ENCODE data around the gene KCNQ1. TPM values are rescaled to one million over a fixed set of nuclear protein-coding genes. Genes with fewer than 3 reads are reported as not detected.

Gene KCNQ1
- total and polyA plus RNA-seq, 2 of the 13 experiments (the other 11 are each of a cell fraction or from before 2014, with no cell fraction given) = 0.02 to 0.08 TPM

DNA sequence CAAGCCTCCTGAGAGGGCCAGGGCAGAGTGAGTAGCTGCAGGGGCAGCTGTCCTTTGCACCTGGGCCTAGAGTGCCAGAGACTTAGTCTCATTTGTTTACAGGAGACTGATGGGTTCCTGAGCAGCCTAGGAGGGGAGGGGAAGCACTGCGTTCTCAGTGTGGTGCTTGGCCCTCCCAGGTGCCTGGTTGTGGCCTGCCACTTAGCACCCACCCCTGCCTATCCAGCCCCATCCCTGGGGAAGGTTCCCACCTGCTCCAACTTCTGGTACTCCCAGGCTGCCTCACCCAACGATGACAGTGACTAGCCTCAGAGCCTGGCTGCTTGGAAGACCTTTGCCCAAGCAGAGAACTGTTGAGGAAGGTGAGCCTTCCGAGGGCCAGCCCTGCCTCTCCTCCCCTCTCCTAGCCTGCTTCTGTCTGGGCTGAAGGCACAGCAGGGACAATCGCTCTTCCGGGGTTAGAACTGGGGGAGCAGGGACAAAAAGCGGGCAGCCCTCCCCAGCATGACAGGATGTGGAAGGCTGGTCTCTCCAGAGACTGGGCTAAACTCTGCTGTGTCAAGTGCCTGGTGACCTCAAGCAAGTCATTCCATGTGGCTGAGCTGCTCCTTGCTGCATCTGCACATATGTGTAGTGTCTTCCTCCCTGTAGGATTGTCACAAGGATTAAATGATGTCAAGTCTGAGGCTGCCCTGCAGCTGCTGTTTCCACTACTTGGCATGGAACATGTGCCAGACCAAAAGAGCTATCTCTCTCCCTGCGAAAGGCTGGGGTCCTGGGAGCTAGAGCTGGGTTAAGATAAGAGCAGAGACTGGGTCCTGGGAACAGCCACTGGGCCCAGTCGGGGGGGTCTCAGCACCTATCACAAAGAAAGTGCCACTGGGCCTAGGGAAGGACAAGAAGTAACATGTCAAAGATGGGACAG, 245.1 kb downstream of the KCNQ1 start (continued):
- peak; percentile 48; the same call in 1 of the 2 replicates for TF ChIP-seq KDM5B (CRISPR knock-in tag; IDR thresholded peaks at IDR 0.05; ENCODE audit: borderline replicate concordance)
- TF ChIP-seq NR2F6 (IDR thresholded peaks at IDR 0.05) = 0 out of 2 replicates have a peak, but pooled peaks have one; percentile 16
- TF ChIP-seq NR2F6 (CRISPR knock-in tag; IDR thresholded peaks at IDR 0.05) = no peak
- TF ChIP-seq MAFG (CRISPR knock-in tag; IDR thresholded peaks at IDR 0.05) = no peak
- no peak for TF ChIP-seq KLF13 (CRISPR knock-in tag; IDR thresholded peaks at IDR 0.05)
- TF ChIP-seq, protein P1, sequence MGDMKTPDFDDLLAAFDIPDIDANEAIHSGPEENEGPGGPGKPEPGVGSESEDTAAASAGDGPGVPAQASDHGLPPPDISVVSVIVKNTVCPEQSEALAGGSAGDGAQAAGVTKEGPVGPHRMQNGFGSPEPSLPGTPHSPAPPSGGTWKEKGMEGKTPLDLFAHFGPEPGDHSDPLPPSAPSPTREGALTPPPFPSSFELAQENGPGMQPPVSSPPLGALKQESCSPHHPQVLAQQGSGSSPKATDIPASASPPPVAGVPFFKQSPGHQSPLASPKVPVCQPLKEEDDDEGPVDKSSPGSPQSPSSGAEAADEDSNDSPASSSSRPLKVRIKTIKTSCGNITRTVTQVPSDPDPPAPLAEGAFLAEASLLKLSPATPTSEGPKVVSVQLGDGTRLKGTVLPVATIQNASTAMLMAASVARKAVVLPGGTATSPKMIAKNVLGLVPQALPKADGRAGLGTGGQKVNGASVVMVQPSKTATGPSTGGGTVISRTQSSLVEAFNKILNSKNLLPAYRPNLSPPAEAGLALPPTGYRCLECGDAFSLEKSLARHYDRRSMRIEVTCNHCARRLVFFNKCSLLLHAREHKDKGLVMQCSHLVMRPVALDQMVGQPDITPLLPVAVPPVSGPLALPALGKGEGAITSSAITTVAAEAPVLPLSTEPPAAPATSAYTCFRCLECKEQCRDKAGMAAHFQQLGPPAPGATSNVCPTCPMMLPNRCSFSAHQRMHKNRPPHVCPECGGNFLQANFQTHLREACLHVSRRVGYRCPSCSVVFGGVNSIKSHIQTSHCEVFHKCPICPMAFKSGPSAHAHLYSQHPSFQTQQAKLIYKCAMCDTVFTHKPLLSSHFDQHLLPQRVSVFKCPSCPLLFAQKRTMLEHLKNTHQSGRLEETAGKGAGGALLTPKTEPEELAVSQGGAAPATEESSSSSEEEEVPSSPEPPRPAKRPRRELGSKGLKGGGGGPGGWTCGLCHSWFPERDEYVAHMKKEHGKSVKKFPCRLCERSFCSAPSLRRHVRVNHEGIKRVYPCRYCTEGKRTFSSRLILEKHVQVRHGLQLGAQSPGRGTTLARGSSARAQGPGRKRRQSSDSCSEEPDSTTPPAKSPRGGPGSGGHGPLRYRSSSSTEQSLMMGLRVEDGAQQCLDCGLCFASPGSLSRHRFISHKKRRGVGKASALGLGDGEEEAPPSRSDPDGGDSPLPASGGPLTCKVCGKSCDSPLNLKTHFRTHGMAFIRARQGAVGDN (CRISPR knock-in tag; IDR thresholded peaks at IDR 0.05) = peak; percentile 76
- 0 out of 2 replicates have a peak, but pooled peaks have one; percentile 32 for TF ChIP-seq RARA (CRISPR knock-in tag; IDR thresholded peaks at IDR 0.05)
- TF ChIP-seq FOXP1 (IDR thresholded peaks at IDR 0.05) = no peak
- peak; percentile 30; the same call in 1 of the 2 replicates for TF ChIP-seq FOXP1 (CRISPR knock-in tag; IDR thresholded peaks at IDR 0.05)
- TF ChIP-seq, protein P2, sequence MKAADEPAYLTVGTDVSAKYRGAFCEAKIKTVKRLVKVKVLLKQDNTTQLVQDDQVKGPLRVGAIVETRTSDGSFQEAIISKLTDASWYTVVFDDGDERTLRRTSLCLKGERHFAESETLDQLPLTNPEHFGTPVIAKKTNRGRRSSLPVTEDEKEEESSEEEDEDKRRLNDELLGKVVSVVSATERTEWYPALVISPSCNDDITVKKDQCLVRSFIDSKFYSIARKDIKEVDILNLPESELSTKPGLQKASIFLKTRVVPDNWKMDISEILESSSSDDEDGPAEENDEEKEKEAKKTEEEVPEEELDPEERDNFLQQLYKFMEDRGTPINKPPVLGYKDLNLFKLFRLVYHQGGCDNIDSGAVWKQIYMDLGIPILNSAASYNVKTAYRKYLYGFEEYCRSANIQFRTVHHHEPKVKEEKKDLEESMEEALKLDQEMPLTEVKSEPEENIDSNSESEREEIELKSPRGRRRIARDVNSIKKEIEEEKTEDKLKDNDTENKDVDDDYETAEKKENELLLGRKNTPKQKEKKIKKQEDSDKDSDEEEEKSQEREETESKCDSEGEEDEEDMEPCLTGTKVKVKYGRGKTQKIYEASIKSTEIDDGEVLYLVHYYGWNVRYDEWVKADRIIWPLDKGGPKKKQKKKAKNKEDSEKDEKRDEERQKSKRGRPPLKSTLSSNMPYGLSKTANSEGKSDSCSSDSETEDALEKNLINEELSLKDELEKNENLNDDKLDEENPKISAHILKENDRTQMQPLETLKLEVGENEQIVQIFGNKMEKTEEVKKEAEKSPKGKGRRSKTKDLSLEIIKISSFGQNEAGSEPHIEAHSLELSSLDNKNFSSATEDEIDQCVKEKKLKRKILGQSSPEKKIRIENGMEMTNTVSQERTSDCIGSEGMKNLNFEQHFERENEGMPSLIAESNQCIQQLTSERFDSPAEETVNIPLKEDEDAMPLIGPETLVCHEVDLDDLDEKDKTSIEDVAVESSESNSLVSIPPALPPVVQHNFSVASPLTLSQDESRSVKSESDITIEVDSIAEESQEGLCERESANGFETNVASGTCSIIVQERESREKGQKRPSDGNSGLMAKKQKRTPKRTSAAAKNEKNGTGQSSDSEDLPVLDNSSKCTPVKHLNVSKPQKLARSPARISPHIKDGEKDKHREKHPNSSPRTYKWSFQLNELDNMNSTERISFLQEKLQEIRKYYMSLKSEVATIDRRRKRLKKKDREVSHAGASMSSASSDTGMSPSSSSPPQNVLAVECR (CRISPR knock-in tag; IDR thresholded peaks at IDR 0.05; ENCODE audit: borderline replicate concordance) = peak; percentile 35; the same call in 1 of the 2 replicates
- TF ChIP-seq, protein P3, sequence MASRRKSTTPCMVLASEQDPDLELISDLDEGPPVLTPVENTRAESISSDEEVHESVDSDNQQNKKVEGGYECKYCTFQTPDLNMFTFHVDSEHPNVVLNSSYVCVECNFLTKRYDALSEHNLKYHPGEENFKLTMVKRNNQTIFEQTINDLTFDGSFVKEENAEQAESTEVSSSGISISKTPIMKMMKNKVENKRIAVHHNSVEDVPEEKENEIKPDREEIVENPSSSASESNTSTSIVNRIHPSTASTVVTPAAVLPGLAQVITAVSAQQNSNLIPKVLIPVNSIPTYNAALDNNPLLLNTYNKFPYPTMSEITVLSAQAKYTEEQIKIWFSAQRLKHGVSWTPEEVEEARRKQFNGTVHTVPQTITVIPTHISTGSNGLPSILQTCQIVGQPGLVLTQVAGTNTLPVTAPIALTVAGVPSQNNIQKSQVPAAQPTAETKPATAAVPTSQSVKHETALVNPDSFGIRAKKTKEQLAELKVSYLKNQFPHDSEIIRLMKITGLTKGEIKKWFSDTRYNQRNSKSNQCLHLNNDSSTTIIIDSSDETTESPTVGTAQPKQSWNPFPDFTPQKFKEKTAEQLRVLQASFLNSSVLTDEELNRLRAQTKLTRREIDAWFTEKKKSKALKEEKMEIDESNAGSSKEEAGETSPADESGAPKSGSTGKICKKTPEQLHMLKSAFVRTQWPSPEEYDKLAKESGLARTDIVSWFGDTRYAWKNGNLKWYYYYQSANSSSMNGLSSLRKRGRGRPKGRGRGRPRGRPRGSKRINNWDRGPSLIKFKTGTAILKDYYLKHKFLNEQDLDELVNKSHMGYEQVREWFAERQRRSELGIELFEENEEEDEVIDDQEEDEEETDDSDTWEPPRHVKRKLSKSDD (CRISPR knock-in tag; IDR thresholded peaks at IDR 0.05; ENCODE audit: low read depth) = no peak
- TF ChIP-seq, protein P4, sequence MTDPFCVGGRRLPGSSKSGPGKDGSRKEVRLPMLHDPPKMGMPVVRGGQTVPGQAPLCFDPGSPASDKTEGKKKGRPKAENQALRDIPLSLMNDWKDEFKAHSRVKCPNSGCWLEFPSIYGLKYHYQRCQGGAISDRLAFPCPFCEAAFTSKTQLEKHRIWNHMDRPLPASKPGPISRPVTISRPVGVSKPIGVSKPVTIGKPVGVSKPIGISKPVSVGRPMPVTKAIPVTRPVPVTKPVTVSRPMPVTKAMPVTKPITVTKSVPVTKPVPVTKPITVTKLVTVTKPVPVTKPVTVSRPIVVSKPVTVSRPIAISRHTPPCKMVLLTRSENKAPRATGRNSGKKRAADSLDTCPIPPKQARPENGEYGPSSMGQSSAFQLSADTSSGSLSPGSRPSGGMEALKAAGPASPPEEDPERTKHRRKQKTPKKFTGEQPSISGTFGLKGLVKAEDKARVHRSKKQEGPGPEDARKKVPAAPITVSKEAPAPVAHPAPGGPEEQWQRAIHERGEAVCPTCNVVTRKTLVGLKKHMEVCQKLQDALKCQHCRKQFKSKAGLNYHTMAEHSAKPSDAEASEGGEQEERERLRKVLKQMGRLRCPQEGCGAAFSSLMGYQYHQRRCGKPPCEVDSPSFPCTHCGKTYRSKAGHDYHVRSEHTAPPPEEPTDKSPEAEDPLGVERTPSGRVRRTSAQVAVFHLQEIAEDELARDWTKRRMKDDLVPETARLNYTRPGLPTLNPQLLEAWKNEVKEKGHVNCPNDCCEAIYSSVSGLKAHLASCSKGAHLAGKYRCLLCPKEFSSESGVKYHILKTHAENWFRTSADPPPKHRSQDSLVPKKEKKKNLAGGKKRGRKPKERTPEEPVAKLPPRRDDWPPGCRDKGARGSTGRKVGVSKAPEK (CRISPR knock-in tag; IDR thresholded peaks at IDR 0.05; ENCODE audit: borderline replicate concordance) = 0 out of 2 replicates have a peak, but pooled peaks have one; percentile 17

Measured in HepG2 (cell line).